ENCODE data around the gene ASCL1. TPM values are rescaled to one million over a fixed set of nuclear protein-coding genes. Genes with fewer than 3 reads are reported as not detected.

The ASCL1 gene
- total and polyA plus RNA-seq, 12 donors: not detected

GRCh38 chr12:102916252-102917025 lies 41.0 kb upstream of the ASCL1 start:
- Histone ChIP-seq H3K27ac (no peak overlapping the region), H3K9me3 (no peaks in the 10 kb centered on the region), H3K4me1 (peaks cover 0 to 5% (median 0%) of the 10 kb centered on the region in 9 donors), H3K36me3 (no peaks in the 10 kb centered on the region), H3K4me3 (no peak overlapping the region), H3K27me3 (peaks cover 0 to 20% (median 13%) of the 10 kb centered on the region in 7 donors)
- intact Hi-C loops (cut with DNase I): no loop called here
- no peak for TF ChIP-seq CTCF (IDR thresholded peaks at IDR 0.05)
- ATAC-seq (no peak), DNase-seq (no peak)
- WGBS, 2 donors: 49 to 70% methylated on average over 5 of the region's 5 CpGs

DNA sequence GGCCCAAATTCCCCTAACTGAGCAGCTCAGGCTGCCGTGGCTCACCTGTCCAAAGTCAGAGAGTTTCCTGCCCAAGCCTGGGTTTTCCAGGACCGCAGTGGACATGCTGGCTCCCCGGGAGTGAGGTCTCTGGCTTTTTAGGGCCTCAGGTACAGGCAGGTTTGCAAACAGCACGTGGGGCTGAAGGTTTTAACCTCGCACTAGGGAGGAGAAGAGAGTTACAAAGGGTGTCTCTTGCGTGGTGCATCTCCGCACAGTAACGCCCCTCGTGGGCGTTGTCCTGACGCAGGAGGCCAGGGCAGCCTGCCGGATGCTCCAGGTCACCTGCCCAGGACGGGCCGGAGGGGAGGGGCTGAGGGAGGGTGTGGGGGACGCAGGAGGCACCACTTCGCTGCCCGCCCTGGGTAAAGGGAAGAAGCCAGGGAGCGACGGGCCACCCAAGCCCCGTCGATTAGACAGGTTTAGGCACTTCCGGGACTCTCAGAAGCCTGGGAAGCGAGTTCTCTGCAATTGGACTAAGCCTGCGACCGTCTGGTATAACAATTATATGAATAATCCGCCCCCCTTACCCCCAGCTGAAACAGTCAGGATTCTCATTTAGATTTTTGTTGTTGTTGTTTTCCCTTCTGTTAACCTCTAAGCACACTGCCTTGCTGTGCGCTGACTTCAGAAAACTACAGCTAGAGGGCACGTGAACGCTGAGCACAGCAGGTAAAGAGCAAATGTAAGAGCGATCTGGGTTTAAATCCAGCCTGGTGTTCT lies 40.3 kb upstream of the ASCL1 start, which contains the start of gene PAH:
TSS of gene PAH (minus strand) at position 219 of the 762 bp plus-strand sequence. CDS start at position 105, 114 bp downstream.
- no peak for DNase-seq
- H3K4me3 ChIP-seq: peak within 1 kb of the TSS in 6 of 10 donors; percentile 8 to 26 (median 13)
- 8 to 10% methylated on average over 30 of the region's 30 CpGs for WGBS, 2 donors
- no peaks in the 10 kb centered on the region for H3K36me3 ChIP-seq
- no peak for TF ChIP-seq CTCF (IDR thresholded peaks at IDR 0.05)
- H3K4me1 ChIP-seq: peaks cover 0 to 5% (median 0%) of the 10 kb centered on the region in 9 donors
- intact Hi-C loops (cut with DNase I): no loop called here
- no peak within 1 kb of the TSS for H3K27ac ChIP-seq
- H3K27me3 ChIP-seq: peaks cover 0 to 22% (median 13%) of the 10 kb centered on the region in 7 donors
- peak in 1 of 8 donors; percentile 53 for ATAC-seq
- H3K9me3 ChIP-seq: no peaks in the 10 kb centered on the region

- Histone ChIP-seq H3K9me3 (no peaks in the 10 kb centered on the region), H3K27me3 (peaks cover 0 to 24% (median 13%) of the 10 kb centered on the region in 7 donors), H3K27ac (no peak overlapping the region), H3K4me1 (peaks cover 0 to 5% (median 0%) of the 10 kb centered on the region in 9 donors), H3K4me3 (no peak overlapping the region), H3K36me3 (no peaks in the 10 kb centered on the region)
- intact Hi-C loops (cut with DNase I): no loop called here
- no peak for TF ChIP-seq CTCF (IDR thresholded peaks at IDR 0.05)
- 68 to 76% methylated on average over 2 of the region's 2 CpGs for WGBS, 2 donors
- ATAC-seq: no peak
- DNase-seq: no peak
Observed at GRCh38 chr12:102918840-102919239, 38.6 kb upstream of the ASCL1 start.

- H3K4me1 ChIP-seq: peaks cover 0 to 5% (median 0%) of the 10 kb centered on the region in 9 donors
- intact Hi-C loops (cut with DNase I): no loop called here
- TF ChIP-seq CTCF (IDR thresholded peaks at IDR 0.05): no peak
- DNase-seq (no peak), ATAC-seq (no peak)
- H3K36me3 ChIP-seq: no peaks in the 10 kb centered on the region
- no peak overlapping the region for H3K4me3 ChIP-seq
- no peak overlapping the region for H3K27ac ChIP-seq
- peaks cover 0 to 2% (median 0%) of the 10 kb centered on the region in 11 donors for H3K9me3 ChIP-seq
- H3K27me3 ChIP-seq: peaks cover 0 to 24% (median 13%) of the 10 kb centered on the region in 7 donors
Observed at GRCh38 chr12:102920271-102920670, 37.2 kb upstream of the ASCL1 start.
